ENCODE data around the gene LTO1.

DNA sequence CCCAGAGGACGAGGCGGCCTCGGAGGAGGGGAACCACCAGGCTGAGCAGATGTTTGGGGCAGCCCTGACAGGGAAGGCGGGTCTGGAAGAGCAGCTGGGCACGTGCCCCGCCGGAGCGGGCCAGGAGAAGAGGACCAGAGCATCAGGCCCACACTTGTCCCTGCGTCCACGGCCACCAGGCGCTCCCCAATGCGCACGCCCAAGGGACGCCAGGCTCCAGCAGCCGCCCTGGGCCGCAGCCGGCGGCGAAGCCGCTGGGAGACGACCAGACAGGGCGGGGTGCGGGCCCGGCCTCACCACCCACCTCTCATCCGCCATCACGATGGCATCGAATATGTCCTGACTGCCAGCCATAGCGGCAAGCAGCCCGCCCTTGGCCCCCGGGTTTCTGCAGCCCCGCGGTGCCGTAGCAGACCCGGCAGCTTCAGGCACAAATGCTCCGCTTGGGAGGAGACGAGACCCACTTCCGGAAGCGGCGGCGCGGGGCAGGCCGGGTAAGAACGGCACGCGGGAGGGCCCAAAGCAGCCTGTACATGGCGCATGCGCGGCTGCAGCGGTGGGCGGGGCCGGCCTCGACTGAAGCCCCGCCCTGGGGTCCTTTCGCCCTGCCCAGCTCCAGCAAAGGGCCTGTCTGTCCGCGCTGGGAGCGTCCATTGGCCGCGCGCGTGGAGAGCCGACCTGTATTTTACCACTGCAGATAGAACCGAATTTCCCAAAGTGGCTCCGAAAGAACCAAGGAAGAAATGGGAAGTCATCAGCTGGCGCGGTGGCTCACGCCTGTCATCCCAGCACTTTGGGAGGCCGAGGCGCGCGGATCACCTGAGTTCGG is at the start of gene LTO1:
- peak; percentile 50; the same call in 1 of the 2 replicates for TF ChIP-seq SMAD4 (CRISPR knock-in tag; IDR thresholded peaks at IDR 0.05)
- no peak for TF ChIP-seq HMGA2 (CRISPR knock-in tag; IDR thresholded peaks at IDR 0.05)
- TF ChIP-seq, protein P1, sequence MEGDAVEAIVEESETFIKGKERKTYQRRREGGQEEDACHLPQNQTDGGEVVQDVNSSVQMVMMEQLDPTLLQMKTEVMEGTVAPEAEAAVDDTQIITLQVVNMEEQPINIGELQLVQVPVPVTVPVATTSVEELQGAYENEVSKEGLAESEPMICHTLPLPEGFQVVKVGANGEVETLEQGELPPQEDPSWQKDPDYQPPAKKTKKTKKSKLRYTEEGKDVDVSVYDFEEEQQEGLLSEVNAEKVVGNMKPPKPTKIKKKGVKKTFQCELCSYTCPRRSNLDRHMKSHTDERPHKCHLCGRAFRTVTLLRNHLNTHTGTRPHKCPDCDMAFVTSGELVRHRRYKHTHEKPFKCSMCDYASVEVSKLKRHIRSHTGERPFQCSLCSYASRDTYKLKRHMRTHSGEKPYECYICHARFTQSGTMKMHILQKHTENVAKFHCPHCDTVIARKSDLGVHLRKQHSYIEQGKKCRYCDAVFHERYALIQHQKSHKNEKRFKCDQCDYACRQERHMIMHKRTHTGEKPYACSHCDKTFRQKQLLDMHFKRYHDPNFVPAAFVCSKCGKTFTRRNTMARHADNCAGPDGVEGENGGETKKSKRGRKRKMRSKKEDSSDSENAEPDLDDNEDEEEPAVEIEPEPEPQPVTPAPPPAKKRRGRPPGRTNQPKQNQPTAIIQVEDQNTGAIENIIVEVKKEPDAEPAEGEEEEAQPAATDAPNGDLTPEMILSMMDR (IDR thresholded peaks at IDR 0.05) = no peak
- TF ChIP-seq NFATC4 (CRISPR knock-in tag; IDR thresholded peaks at IDR 0.05) = no peak
- TF ChIP-seq, protein P2, sequence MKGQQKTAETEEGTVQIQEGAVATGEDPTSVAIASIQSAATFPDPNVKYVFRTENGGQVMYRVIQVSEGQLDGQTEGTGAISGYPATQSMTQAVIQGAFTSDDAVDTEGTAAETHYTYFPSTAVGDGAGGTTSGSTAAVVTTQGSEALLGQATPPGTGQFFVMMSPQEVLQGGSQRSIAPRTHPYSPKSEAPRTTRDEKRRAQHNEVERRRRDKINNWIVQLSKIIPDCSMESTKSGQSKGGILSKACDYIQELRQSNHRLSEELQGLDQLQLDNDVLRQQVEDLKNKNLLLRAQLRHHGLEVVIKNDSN (CRISPR knock-in tag; IDR thresholded peaks at IDR 0.05) = peak; percentile 69; the same call in 1 of the 2 replicates
- TF ChIP-seq, protein P3, sequence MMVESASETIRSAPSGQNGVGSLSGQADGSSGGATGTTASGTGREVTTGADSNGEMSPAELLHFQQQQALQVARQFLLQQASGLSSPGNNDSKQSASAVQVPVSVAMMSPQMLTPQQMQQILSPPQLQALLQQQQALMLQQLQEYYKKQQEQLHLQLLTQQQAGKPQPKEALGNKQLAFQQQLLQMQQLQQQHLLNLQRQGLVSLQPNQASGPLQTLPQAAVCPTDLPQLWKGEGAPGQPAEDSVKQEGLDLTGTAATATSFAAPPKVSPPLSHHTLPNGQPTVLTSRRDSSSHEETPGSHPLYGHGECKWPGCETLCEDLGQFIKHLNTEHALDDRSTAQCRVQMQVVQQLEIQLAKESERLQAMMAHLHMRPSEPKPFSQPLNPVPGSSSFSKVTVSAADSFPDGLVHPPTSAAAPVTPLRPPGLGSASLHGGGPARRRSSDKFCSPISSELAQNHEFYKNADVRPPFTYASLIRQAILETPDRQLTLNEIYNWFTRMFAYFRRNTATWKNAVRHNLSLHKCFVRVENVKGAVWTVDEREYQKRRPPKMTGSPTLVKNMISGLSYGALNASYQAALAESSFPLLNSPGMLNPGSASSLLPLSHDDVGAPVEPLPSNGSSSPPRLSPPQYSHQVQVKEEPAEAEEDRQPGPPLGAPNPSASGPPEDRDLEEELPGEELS (CRISPR knock-in tag; IDR thresholded peaks at IDR 0.05) = peak; percentile 43; the same call in 1 of the 2 replicates
- TF ChIP-seq ZNF121 (CRISPR knock-in tag; IDR thresholded peaks at IDR 0.05) = no peak
- TF ChIP-seq, protein P4, sequence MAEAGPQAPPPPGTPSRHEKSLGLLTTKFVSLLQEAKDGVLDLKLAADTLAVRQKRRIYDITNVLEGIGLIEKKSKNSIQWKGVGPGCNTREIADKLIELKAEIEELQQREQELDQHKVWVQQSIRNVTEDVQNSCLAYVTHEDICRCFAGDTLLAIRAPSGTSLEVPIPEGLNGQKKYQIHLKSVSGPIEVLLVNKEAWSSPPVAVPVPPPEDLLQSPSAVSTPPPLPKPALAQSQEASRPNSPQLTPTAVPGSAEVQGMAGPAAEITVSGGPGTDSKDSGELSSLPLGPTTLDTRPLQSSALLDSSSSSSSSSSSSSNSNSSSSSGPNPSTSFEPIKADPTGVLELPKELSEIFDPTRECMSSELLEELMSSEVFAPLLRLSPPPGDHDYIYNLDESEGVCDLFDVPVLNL (CRISPR knock-in tag; IDR thresholded peaks at IDR 0.05; ENCODE audit: borderline replicate concordance, low read depth) = no peak
- no peak for TF ChIP-seq ZNF671 (CRISPR knock-in tag; IDR thresholded peaks at IDR 0.05)
- no peak for TF ChIP-seq ZNF317 (CRISPR knock-in tag; IDR thresholded peaks at IDR 0.05; ENCODE audit: borderline replicate concordance, low read depth)
- TF ChIP-seq ZNF263 (CRISPR knock-in tag; IDR thresholded peaks at IDR 0.05; ENCODE audit: low read depth) = no peak
- TF ChIP-seq, protein P5, sequence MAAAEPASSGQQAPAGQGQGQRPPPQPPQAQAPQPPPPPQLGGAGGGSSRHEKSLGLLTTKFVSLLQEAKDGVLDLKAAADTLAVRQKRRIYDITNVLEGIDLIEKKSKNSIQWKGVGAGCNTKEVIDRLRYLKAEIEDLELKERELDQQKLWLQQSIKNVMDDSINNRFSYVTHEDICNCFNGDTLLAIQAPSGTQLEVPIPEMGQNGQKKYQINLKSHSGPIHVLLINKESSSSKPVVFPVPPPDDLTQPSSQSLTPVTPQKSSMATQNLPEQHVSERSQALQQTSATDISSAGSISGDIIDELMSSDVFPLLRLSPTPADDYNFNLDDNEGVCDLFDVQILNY (CRISPR knock-in tag; IDR thresholded peaks at IDR 0.05) = peak; percentile 25; the same call in 1 of the 2 replicates
